Esophagus muscularis mucosa (tissue), 3 donors: Measurements from ENCODE around the gene PRR35.

ENCODE experiments used
- EP300 ChIP-seq: sonication (generic); formaldehyde crosslinking; IDR thresholded peaks from one replicate; pipeline ENCODE4 v1.6.1; 2017; ENCODE audit warnings: antibody characterized with exemption
- TF ChIP-seq, protein P1 (sequence below), 3 experiments: fragments of 200-600 bp in 2 of 3; fragments of 450-650 bp in 1 of 3; sonication (generic) in 2 of 3; IDR thresholded peaks; one replicate each; pipeline ENCODE4 v1.5.1; 2017 to 2019; ENCODE audit warnings: antibody characterized with exemption in 3 of 3, mild to moderate bottlenecking in 2 of 3, moderate library complexity in 1 of 3

DNA sequence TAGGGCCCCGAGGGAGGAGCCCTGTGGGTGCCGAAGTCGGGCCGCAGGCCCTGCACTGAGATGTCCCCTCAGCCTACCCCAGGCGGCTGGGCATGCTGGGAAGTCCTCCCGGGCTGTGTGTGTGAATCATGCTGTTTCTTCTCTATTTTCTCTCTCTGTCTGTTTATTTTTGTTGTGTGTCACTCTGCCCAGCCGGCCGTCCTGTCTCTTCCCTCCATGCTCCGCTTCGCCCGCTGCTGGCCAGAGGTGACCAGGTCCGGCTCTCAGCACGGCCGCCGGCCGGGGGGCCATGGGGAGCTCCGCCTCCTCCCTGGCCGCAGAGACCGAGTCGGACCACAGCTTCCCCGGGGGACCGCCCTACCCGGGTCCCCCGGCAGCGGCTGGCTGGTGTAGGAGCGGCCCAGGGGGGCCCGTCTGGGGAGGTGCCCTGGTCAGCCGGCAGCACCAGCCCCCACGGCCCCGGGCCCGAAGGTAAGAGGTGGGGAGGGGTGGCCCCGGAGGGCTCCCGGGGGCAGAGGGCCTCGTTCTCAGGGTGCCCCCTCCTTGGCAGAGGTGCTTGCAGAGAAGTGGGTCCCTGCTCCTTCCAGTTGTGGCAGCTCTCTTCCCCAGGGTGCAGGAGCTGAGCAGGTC lies 20.2 kb upstream of the PRR35 start:
- TF ChIP-seq, protein P1, sequence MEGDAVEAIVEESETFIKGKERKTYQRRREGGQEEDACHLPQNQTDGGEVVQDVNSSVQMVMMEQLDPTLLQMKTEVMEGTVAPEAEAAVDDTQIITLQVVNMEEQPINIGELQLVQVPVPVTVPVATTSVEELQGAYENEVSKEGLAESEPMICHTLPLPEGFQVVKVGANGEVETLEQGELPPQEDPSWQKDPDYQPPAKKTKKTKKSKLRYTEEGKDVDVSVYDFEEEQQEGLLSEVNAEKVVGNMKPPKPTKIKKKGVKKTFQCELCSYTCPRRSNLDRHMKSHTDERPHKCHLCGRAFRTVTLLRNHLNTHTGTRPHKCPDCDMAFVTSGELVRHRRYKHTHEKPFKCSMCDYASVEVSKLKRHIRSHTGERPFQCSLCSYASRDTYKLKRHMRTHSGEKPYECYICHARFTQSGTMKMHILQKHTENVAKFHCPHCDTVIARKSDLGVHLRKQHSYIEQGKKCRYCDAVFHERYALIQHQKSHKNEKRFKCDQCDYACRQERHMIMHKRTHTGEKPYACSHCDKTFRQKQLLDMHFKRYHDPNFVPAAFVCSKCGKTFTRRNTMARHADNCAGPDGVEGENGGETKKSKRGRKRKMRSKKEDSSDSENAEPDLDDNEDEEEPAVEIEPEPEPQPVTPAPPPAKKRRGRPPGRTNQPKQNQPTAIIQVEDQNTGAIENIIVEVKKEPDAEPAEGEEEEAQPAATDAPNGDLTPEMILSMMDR (IDR thresholded peaks at IDR 0.05): no peak
- TF ChIP-seq EP300: no peak
